Vagina (tissue), 2 donors: ENCODE data around the gene SCCPDH.

Source experiments
- POLR2AphosphoS5 ChIP-seq, 2 donors: sonication (generic); formaldehyde crosslinking; IDR thresholded peaks; one replicate each; pipeline ENCODE4 v1.9.0; 2017; ENCODE audit warnings: antibody characterized with exemption in 2 of 2, mild to moderate bottlenecking in 2 of 2, low read depth in 1 of 2; ENCODE audit not compliant: insufficient read depth in 1 of 2
- TF ChIP-seq, protein P1 (sequence below), 3 experiments: fragments of 450-650 bp in 2 of 3; fragments of 200-600 bp in 1 of 3; sonication (generic) in 1 of 3; IDR thresholded peaks; one replicate each; pipeline ENCODE4 v1.5.1; 2017 to 2019; ENCODE audit warnings: antibody characterized with exemption in 3 of 3, mild to moderate bottlenecking in 2 of 3, moderate library complexity in 2 of 3

DNA sequence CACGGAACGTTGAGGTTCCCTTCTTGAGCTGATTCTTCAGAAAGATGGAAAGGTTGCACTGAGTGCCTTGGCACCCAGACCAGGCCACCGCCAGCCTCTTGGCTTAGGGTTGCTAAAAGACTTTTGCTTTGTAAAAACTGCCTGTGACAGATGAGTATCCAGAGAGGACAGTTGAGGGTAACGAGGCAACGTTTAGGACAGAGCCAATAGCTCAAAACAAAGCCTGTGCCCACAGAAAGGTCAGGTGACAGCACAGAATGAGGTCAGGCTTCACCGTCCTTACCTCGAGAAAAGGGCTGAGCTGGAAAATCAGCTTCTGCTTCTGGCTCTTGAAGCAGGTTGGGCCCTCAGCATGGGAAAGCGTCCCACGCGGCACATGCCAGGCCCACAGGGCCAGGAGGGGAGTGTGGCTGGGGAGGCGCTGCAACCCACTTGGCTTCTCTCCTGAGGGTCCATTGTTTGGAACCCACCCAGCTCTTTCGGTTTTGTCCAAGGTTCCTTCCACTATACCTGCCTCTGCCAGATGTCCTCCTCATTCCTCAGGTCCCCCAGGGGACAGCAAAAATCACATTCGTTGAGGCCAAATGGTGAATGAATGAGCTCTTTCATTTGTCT, 55.5 kb downstream of the SCCPDH start:
- TF ChIP-seq, protein P1, sequence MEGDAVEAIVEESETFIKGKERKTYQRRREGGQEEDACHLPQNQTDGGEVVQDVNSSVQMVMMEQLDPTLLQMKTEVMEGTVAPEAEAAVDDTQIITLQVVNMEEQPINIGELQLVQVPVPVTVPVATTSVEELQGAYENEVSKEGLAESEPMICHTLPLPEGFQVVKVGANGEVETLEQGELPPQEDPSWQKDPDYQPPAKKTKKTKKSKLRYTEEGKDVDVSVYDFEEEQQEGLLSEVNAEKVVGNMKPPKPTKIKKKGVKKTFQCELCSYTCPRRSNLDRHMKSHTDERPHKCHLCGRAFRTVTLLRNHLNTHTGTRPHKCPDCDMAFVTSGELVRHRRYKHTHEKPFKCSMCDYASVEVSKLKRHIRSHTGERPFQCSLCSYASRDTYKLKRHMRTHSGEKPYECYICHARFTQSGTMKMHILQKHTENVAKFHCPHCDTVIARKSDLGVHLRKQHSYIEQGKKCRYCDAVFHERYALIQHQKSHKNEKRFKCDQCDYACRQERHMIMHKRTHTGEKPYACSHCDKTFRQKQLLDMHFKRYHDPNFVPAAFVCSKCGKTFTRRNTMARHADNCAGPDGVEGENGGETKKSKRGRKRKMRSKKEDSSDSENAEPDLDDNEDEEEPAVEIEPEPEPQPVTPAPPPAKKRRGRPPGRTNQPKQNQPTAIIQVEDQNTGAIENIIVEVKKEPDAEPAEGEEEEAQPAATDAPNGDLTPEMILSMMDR (IDR thresholded peaks at IDR 0.05): no peak
- TF ChIP-seq POLR2AphosphoS5 (IDR thresholded peaks at IDR 0.05; ENCODE audit: insufficient read depth in 1 of 2, low read depth in 1 of 2): no peak
